ENCODE data around the gene AP5Z1.

DNA sequence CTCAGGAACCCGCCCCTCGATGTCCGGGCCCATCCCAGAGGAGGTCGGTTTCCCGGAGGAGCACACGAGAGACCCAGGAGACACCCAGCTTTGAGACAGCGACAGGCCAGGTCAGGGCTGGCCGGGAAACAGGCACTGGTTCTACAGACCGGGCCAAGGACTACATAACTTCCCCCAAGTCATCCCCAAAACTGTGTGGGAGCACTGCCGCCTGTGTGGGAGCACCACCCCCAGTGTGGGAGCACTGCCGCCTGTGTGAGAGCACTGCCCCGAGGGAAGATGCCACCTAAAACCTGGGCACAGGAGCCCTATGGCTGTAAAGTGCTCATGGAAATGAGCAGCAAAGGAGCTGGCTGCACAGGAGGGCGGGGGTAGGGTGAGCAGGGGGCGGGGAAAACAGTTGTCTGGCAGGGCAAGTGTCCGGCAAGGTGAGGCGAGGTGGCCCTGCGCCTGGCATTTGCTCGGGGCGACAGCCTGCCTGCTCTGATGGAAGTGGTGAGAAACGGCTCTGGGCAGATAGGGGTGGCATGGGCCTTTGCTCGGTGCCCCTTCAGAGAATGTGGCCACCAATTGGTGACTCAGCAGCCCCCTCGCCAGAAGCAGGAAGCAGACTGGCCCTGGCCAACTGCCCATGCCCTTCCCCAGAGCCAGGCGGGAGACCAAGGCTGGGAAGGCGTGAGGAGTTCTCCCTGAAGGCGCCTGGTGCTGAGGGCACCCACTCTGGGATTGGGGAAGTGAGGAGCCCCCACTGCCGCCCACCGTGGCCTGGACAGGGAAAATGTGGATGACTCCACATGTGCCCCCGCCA lies 60.2 kb downstream of the AP5Z1 start:
- TF ChIP-seq, protein P1, sequence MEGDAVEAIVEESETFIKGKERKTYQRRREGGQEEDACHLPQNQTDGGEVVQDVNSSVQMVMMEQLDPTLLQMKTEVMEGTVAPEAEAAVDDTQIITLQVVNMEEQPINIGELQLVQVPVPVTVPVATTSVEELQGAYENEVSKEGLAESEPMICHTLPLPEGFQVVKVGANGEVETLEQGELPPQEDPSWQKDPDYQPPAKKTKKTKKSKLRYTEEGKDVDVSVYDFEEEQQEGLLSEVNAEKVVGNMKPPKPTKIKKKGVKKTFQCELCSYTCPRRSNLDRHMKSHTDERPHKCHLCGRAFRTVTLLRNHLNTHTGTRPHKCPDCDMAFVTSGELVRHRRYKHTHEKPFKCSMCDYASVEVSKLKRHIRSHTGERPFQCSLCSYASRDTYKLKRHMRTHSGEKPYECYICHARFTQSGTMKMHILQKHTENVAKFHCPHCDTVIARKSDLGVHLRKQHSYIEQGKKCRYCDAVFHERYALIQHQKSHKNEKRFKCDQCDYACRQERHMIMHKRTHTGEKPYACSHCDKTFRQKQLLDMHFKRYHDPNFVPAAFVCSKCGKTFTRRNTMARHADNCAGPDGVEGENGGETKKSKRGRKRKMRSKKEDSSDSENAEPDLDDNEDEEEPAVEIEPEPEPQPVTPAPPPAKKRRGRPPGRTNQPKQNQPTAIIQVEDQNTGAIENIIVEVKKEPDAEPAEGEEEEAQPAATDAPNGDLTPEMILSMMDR (IDR thresholded peaks at IDR 0.05): no peak
- no peak for TF ChIP-seq POLR2AphosphoS5 (IDR thresholded peaks at IDR 0.05; ENCODE audit: insufficient read depth in 1 of 2, low read depth in 1 of 2)

Data from vagina (tissue), 2 donors.